ENCODE measurements around the gene TFPI2. TPM values are rescaled to one million over a fixed set of nuclear protein-coding genes. Genes with fewer than 3 reads are reported as not detected.

Gene TFPI2
- total RNA-seq, 1 experiment from 2014 or later: 53.1 TPM

DNA sequence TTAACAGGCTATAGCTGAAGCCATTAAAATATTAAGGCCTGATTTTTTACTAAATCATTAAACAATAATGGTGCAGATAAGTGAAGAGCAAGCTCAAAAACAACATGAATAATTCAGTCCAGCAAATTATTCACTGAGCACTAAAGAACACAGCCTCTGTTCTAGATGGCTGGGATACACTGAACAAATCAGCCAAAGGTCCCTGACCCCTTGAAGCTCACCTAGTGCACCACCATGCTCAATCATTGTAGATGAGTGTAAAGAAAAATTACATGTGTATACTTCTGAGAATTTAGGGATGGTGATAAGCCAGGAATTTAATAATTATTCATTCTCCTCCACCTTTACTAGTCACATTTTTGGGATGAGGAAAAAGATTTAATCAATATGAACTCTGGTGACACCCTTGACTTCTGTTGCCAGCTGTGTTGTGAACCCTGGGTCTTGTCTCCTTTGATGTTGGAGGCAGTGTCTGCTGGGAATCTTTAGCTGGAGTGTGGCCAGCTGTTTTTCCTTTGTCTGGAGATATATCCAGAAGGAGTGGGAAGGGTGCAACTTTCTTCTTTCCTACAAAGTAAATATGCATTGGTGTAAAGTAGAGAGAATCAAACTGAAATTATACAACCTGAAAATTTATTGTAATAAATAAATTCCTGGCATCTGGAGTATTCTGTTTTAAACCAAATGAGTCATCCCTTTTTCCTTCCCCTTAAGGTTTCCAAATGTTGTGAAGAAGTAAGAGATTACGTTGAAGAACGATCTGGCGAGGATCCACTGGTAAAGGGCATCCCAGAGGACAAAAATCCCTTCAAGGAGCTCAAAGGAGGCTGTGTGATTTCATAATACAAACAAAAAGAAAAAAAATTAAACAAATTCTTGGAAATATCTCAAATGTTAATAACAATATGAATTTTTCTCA lies 19.8 kb upstream of the TFPI2 start:
- no peak overlapping the region for H3K4me2 ChIP-seq (ENCODE audit: low read length)
- BruUV-seq (replicated peaks): no TSS peak
- H3K9ac ChIP-seq (ENCODE audit: low read length): no peak overlapping the region
- peaks cover 13% of the 10 kb centered on the region for H3K4me1 ChIP-seq (ENCODE audit: insufficient read depth, low read length)
- H3K9me3 ChIP-seq (ENCODE audit: low read length): no peaks in the 10 kb centered on the region
- peak; percentile 31 for DNase-seq
- no peak overlapping the region for H3K4me3 ChIP-seq (ENCODE audit: low read length)
- H3K36me3 ChIP-seq (ENCODE audit: low read depth, low read length): no peaks in the 10 kb centered on the region
- intact Hi-C loops (cut with micrococcal nuclease): loop anchor here (2.0 kb wide), 1 partner anchor 20 kb away; the partner anchor contains the start of gene TFPI2
- H3K9me2 ChIP-seq (replicated peaks; ENCODE audit: low read length): no peaks in the 10 kb centered on the region
- no peak for TF ChIP-seq EZH2phosphoT487 (IDR thresholded peaks at IDR 0.05; ENCODE audit: borderline replicate concordance, low read length)
- no peak for TF ChIP-seq EZH2 (IDR thresholded peaks at IDR 0.05; ENCODE audit: low read length, unreplicated experiment)
- TF ChIP-seq, protein P1, sequence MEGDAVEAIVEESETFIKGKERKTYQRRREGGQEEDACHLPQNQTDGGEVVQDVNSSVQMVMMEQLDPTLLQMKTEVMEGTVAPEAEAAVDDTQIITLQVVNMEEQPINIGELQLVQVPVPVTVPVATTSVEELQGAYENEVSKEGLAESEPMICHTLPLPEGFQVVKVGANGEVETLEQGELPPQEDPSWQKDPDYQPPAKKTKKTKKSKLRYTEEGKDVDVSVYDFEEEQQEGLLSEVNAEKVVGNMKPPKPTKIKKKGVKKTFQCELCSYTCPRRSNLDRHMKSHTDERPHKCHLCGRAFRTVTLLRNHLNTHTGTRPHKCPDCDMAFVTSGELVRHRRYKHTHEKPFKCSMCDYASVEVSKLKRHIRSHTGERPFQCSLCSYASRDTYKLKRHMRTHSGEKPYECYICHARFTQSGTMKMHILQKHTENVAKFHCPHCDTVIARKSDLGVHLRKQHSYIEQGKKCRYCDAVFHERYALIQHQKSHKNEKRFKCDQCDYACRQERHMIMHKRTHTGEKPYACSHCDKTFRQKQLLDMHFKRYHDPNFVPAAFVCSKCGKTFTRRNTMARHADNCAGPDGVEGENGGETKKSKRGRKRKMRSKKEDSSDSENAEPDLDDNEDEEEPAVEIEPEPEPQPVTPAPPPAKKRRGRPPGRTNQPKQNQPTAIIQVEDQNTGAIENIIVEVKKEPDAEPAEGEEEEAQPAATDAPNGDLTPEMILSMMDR (conservative IDR thresholded peaks at IDR 0.05; ENCODE audit: low read depth, low read length): no peak
- H3K79me2 ChIP-seq (ENCODE audit: low read length): no peaks in the 10 kb centered on the region
- ChIA-PET CTCF (interaction anchor here (0.6 kb wide), 1 partner anchor 21 kb away, joined by 4 read pairs; no protein-coding TSS in a partner anchor), POLR2A (ENCODE audit: unreplicated experiment) (no interaction called here)
- H4K20me1 ChIP-seq (ENCODE audit: low read length): no peaks in the 10 kb centered on the region
- peak; percentile 53 for ATAC-seq
- H2AFZ ChIP-seq (ENCODE audit: low read length): no peak overlapping the region
- H3F3A ChIP-seq (ENCODE audit: low read length, unreplicated experiment): no peaks in the 10 kb centered on the region
- no peak overlapping the region for H3K27ac ChIP-seq (ENCODE audit: low read length)
- peaks cover 4% of the 10 kb centered on the region; the same call in 1 of the 2 replicates for H3K27me3 ChIP-seq (ENCODE audit: low read length)

GRCh38 chr7:93906267-93906666 lies 15.7 kb upstream of the TFPI2 start, which contains the start of gene GNGT1:
Gene GNGT1 (plus strand): TSS chr7:93906567. CDS start chr7:93906747, 180 bp downstream.
- H3K4me2 ChIP-seq (ENCODE audit: low read length): no peak within 1 kb of the TSS
- BruUV-seq (replicated peaks): no TSS peak
- no peak within 1 kb of the TSS for H2AFZ ChIP-seq (ENCODE audit: low read length)
- no peak within 1 kb of the TSS for H3K27ac ChIP-seq (ENCODE audit: low read length)
- H3K9me2 ChIP-seq (replicated peaks; ENCODE audit: low read length): no peaks in the 10 kb centered on the region
- H3K27me3 ChIP-seq (ENCODE audit: low read length): peaks cover 4% of the 10 kb centered on the region; the same call in 1 of the 2 replicates
- H3K79me2 ChIP-seq (ENCODE audit: low read length): no peaks in the 10 kb centered on the region
- POLR2A ChIA-PET (ENCODE audit: unreplicated experiment): no interaction called here
- TF ChIP-seq EZH2phosphoT487 (IDR thresholded peaks at IDR 0.05; ENCODE audit: borderline replicate concordance, low read length): no peak
- TF ChIP-seq, protein P1 (conservative IDR thresholded peaks at IDR 0.05; ENCODE audit: low read depth, low read length): no peak
- TF ChIP-seq EZH2 (IDR thresholded peaks at IDR 0.05; ENCODE audit: low read length, unreplicated experiment): no peak
- ATAC-seq (no peak), DNase-seq (no peak)
- H3K4me3 ChIP-seq (ENCODE audit: low read length): no peak within 1 kb of the TSS
- intact Hi-C loops (cut with micrococcal nuclease): no loop called here
- CTCF ChIA-PET: no interaction called here
- no peaks in the 10 kb centered on the region for H4K20me1 ChIP-seq (ENCODE audit: low read length)
- H3K36me3 ChIP-seq (ENCODE audit: low read depth, low read length): no peaks in the 10 kb centered on the region
- no peaks in the 10 kb centered on the region for H3F3A ChIP-seq (ENCODE audit: low read length, unreplicated experiment)
- H3K9ac ChIP-seq (ENCODE audit: low read length): no peak within 1 kb of the TSS
- H3K4me1 ChIP-seq (ENCODE audit: insufficient read depth, low read length): peaks cover 6% of the 10 kb centered on the region; the same call in 1 of the 2 replicates
- H3K9me3 ChIP-seq (ENCODE audit: low read length): no peaks in the 10 kb centered on the region

Data from PC-3 (cell line).